Central memory CD8-positive, alpha-beta T cell (primary cell): ENCODE data around the gene LSS.
"Not testable (repeated sequence)": the region's sequence is repeated elsewhere in the genome, so short reads cannot be mapped to it uniquely, and the experiment has no call there.

Experiments used
- ATAC-seq: fragments of 150-1000 bp; cut with Tn5 transposase; replicated peaks from 2 replicates; pipeline ENCODE4 v1.10.0; 2022; ENCODE audit warnings: mild to moderate bottlenecking, moderate FRiP score, moderate number of reproducible peaks; ENCODE audit not compliant: poor library complexity, severe bottlenecking; ENCODE audit errors: extremely low read depth
- DNase-seq, 2 donors: peaks; one replicate each; pipeline ENCODE4 v3.0.0; 2021; ENCODE audit warnings: low spot score in 2 of 2
- H3K27ac Mint-ChIP-seq: one replicate; pipeline ENCODE4 v1.8.0; 2022; ENCODE audit warnings: low read depth, mild to moderate bottlenecking, moderate library complexity, mixed read lengths
- H3K27me3 Mint-ChIP-seq: one replicate; pipeline ENCODE4 v1.8.0; 2022; ENCODE audit warnings: mixed read lengths
- H3K36me3 Mint-ChIP-seq: one replicate; pipeline ENCODE4 v1.8.0; 2022; ENCODE audit warnings: mild to moderate bottlenecking, moderate library complexity, mixed read lengths; ENCODE audit not compliant: insufficient read depth
- H3K4me1 Mint-ChIP-seq: one replicate; pipeline ENCODE4 v1.8.0; 2022; ENCODE audit warnings: mixed read lengths
- H3K4me3 Mint-ChIP-seq: one replicate; pipeline ENCODE4 v1.8.0; 2022; ENCODE audit warnings: mild to moderate bottlenecking, moderate library complexity, mixed read lengths
- H3K9me3 Mint-ChIP-seq: one replicate; pipeline ENCODE4 v1.8.0; 2022; ENCODE audit warnings: mixed read lengths

The LSS gene

GRCh38 chr21:46241577-46241976 is 13.0 kb upstream of the LSS start:
- H3K4me1 Mint-ChIP-seq, H3K9me3 Mint-ChIP-seq, H3K27ac Mint-ChIP-seq, H3K27me3 Mint-ChIP-seq, H3K4me3 Mint-ChIP-seq, ATAC-seq, DNase-seq: not testable (repeated sequence)
- H3K36me3 Mint-ChIP-seq = peaks cover 43% of the 10 kb centered on the region

GRCh38 chr21:46239817-46240325 is 11.3 kb upstream of the LSS start:
- DNase-seq (no peak), ATAC-seq (no peak)
- Mint-ChIP-seq H3K9me3 (no peaks in the 10 kb centered on the region), H3K4me3 (no peak overlapping the region), H3K4me1 (peaks cover 8% of the 10 kb centered on the region), H3K27ac (peak overlapping the region; percentile 44), H3K36me3 (peaks cover 56% of the 10 kb centered on the region), H3K27me3 (no peaks in the 10 kb centered on the region)

- peaks cover 49% of the 10 kb centered on the region for H3K36me3 Mint-ChIP-seq
- H3K9me3 Mint-ChIP-seq = no peaks in the 10 kb centered on the region
- no peak for ATAC-seq
- no peaks in the 10 kb centered on the region for H3K27me3 Mint-ChIP-seq
- no peak overlapping the region for H3K4me3 Mint-ChIP-seq
- no peak overlapping the region for H3K27ac Mint-ChIP-seq
- H3K4me1 Mint-ChIP-seq = peaks cover 32% of the 10 kb centered on the region
- DNase-seq = no peak
These were observed 8.9 kb upstream of the LSS start for GRCh38 chr21:46237474-46237873.

GRCh38 chr21:46234436-46234950 is 5.9 kb upstream of the LSS start:
- ATAC-seq = no peak
- Mint-ChIP-seq H3K27me3 (no peaks in the 10 kb centered on the region), H3K9me3 (no peaks in the 10 kb centered on the region), H3K4me3 (peak overlapping the region; percentile 31), H3K27ac (peak overlapping the region; percentile 88), H3K36me3 (peaks cover 36% of the 10 kb centered on the region), H3K4me1 (peaks cover 44% of the 10 kb centered on the region)
- no peak for DNase-seq

- ATAC-seq (no peak), DNase-seq (no peak)
- Mint-ChIP-seq H3K4me3 (peak overlapping the region; percentile 82), H3K4me1 (peaks cover 77% of the 10 kb centered on the region), H3K27ac (no peak overlapping the region), H3K36me3 (peaks cover 18% of the 10 kb centered on the region), H3K9me3 (no peaks in the 10 kb centered on the region), H3K27me3 (no peaks in the 10 kb centered on the region)
These were observed 1.3 kb upstream of the LSS start for GRCh38 chr21:46229923-46230260.

GRCh38 chr21:46229133-46229922 is 754 bp upstream of the LSS start:
- Mint-ChIP-seq H3K4me1 (peaks cover 74% of the 10 kb centered on the region), H3K4me3 (peak overlapping the region; percentile 82)

GRCh38 chr21:46227811-46228344 is 696 bp downstream of the LSS start:
- no peaks in the 10 kb centered on the region for H3K27me3 Mint-ChIP-seq
- peaks cover 62% of the 10 kb centered on the region for H3K4me1 Mint-ChIP-seq

More at GRCh38 chr21:46229133-46229922, 754 bp upstream of the LSS start:
- peaks cover 12% of the 10 kb centered on the region for H3K36me3 Mint-ChIP-seq
- peak; percentile 25 for ATAC-seq
- peak overlapping the region; percentile 91 for H3K27ac Mint-ChIP-seq
- no peaks in the 10 kb centered on the region for H3K27me3 Mint-ChIP-seq
- no peaks in the 10 kb centered on the region for H3K9me3 Mint-ChIP-seq
- no peak for DNase-seq

GRCh38 chr21:46226920-46227599 is 1.5 kb downstream of the LSS start:
- H3K27me3 Mint-ChIP-seq = no peaks in the 10 kb centered on the region
- ATAC-seq (no peak), DNase-seq (no peak)
- peaks cover 58% of the 10 kb centered on the region for H3K4me1 Mint-ChIP-seq
- peak overlapping the region; percentile 82 for H3K4me3 Mint-ChIP-seq
- no peaks in the 10 kb centered on the region for H3K9me3 Mint-ChIP-seq
- H3K27ac Mint-ChIP-seq = peak overlapping the region; percentile 91
- H3K36me3 Mint-ChIP-seq = peaks cover 11% of the 10 kb centered on the region

More at GRCh38 chr21:46227811-46228344, 696 bp downstream of the LSS start:
- Mint-ChIP-seq H3K9me3 (no peaks in the 10 kb centered on the region), H3K36me3 (peaks cover 10% of the 10 kb centered on the region), H3K27ac (peak overlapping the region; percentile 91), H3K4me3 (peak overlapping the region; percentile 82)
- ATAC-seq = no peak
- no peak for DNase-seq

- Mint-ChIP-seq H3K4me3 (no peak overlapping the region), H3K4me1 (peaks cover 52% of the 10 kb centered on the region), H3K27me3 (no peaks in the 10 kb centered on the region), H3K27ac (no peak overlapping the region), H3K36me3 (peaks cover 11% of the 10 kb centered on the region), H3K9me3 (no peaks in the 10 kb centered on the region)
- ATAC-seq (no peak), DNase-seq (no peak)
These were observed 2.4 kb downstream of the LSS start for GRCh38 chr21:46226146-46226545.

GRCh38 chr21:46223661-46224060 is 4.9 kb downstream of the LSS start:
- DNase-seq, H3K9me3 Mint-ChIP-seq, H3K27me3 Mint-ChIP-seq, H3K4me3 Mint-ChIP-seq, ATAC-seq, H3K27ac Mint-ChIP-seq: not testable (repeated sequence)
- peaks cover 17% of the 10 kb centered on the region for H3K36me3 Mint-ChIP-seq
- peaks cover 46% of the 10 kb centered on the region for H3K4me1 Mint-ChIP-seq

GRCh38 chr21:46223217-46223616 is 5.4 kb downstream of the LSS start:
- DNase-seq = no peak
- peaks cover 46% of the 10 kb centered on the region for H3K4me1 Mint-ChIP-seq
- no peaks in the 10 kb centered on the region for H3K9me3 Mint-ChIP-seq
- H3K36me3 Mint-ChIP-seq = peaks cover 17% of the 10 kb centered on the region
- ATAC-seq = no peak
- H3K4me3 Mint-ChIP-seq = no peak overlapping the region
- H3K27ac Mint-ChIP-seq = no peak overlapping the region
- H3K27me3 Mint-ChIP-seq = no peaks in the 10 kb centered on the region

- peaks cover 41% of the 10 kb centered on the region for H3K4me1 Mint-ChIP-seq
- DNase-seq = no peak
- no peak overlapping the region for H3K4me3 Mint-ChIP-seq
- H3K9me3 Mint-ChIP-seq = no peaks in the 10 kb centered on the region
- H3K27ac Mint-ChIP-seq = no peak overlapping the region
- ATAC-seq = no peak
- no peaks in the 10 kb centered on the region for H3K27me3 Mint-ChIP-seq
- H3K36me3 Mint-ChIP-seq = peaks cover 15% of the 10 kb centered on the region
These were observed 6.0 kb downstream of the LSS start for GRCh38 chr21:46222436-46223116.
